HCT116 (cell line): Measurements from ENCODE around the gene RPL11. TPM values are rescaled to one million over a fixed set of nuclear protein-coding genes. Genes with fewer than 3 reads are reported as not detected.

ENCODE experiments used
- ATAC-seq: fragments of 200-7000 bp; cut with Tn5 transposase; 2 replicates; pipeline ENCODE4 v1.9.1; 2020; ENCODE audit warnings: mild to moderate bottlenecking, moderate library complexity
- BruUV-seq: library from RNA; stranded (reverse); fragments of 400-500 nt; replicated peaks from 2 replicates; lab custom pipeline; 2021; lab: Mats Ljungman, UMichigan
- CTCF ChIA-PET: fragments of 300-600 bp; sonication (Branson Sonifier 250); formaldehyde crosslinking; loops from one replicate; lab custom pipeline; 2021; ENCODE audit warnings: antibody characterized with exemption; lab: Charles Lee
- POLR2A ChIA-PET: fragments of 300-600, 350-600 bp; sonication (Branson Sonifier 250); formaldehyde crosslinking; loops from one replicate; lab custom pipeline; 2021; ENCODE audit warnings: antibody characterized with exemption; lab: Charles Lee
- RAD21 ChIA-PET, 2 experiments: fragments of 300-600 bp; sonication (Branson Sonifier 250); formaldehyde crosslinking; loops; one replicate each; lab custom pipeline; 2023; ENCODE audit warnings: low total read pairs in 2 of 2; ENCODE audit not compliant: uncharacterized antibody in 2 of 2, unreplicated experiment in 2 of 2, low non-redundant PET in 1 of 2; lab: Charles Lee
- DNase-seq: peaks from one replicate; pipeline ENCODE4 v3.0.0-alpha.2; 2010; ENCODE audit warnings: low read depth, low spot score
- H2AFZ ChIP-seq: fragments of 200-600 bp; shearing (Covaris generic), sonication (generic); 2 replicates; pipeline ENCODE4 v1.6.1; 2017; ENCODE audit warnings: low read depth, mixed run types, mixed read lengths, antibody characterized with exemption, low read length; ENCODE audit not compliant: poor library complexity, severe bottlenecking
- H3K27ac ChIP-seq: 2 replicates; pipeline ENCODE4 v1.5.1; 2012; ENCODE audit warnings: low read depth, low read length
- H3K27me3 ChIP-seq: fragments of 200-600 bp; sonication (generic); 2 replicates; pipeline ENCODE4 v1.6.1; 2016; ENCODE audit warnings: mixed run types, low read length, mixed read lengths; ENCODE audit not compliant: insufficient read depth
- H3K36me3 ChIP-seq, 2 experiments: fragments of 200-500 bp in 1 of 2; fragments of 200-600 bp in 1 of 2; sonication (Bioruptor generic) in 1 of 2; sonication (generic) in 1 of 2; 2 replicates each; pipeline versions ENCODE4 v1.5.1 to v1.6.1; 2014 to 2016; ENCODE audit warnings: low read length in 2 of 2, inconsistent platforms in 1 of 2, mixed read lengths in 1 of 2, mixed run types in 1 of 2; ENCODE audit not compliant: insufficient read depth in 2 of 2, control insufficient read depth in 1 of 2
- H3K4me1 ChIP-seq, 2 experiments: fragments of 200-600 bp in 1 of 2; sonication (generic) in 1 of 2; 2 replicates each; pipeline versions ENCODE4 v1.5.1 to v1.6.1; 2012 to 2017; ENCODE audit warnings: low read length in 2 of 2, inconsistent platforms in 1 of 2, mild to moderate bottlenecking in 1 of 2, mixed read lengths in 1 of 2, mixed run types in 1 of 2, moderate library complexity in 1 of 2; ENCODE audit not compliant: insufficient read depth in 2 of 2, control insufficient read depth in 1 of 2
- H3K4me2 ChIP-seq: fragments of 200-600 bp; sonication (generic); 2 replicates; pipeline ENCODE4 v1.6.1; 2017; ENCODE audit warnings: mixed run types, low read length, mixed read lengths
- H3K4me3 ChIP-seq, 2 experiments: fragments of 200-600 bp in 1 of 2; sonication (generic) in 1 of 2; replicated peaks in 1 of 2; 2 replicates each; pipeline ENCODE4 v1.5.1; 2011 to 2016; ENCODE audit warnings: low read length in 2 of 2, control low read depth in 1 of 2, low read depth in 1 of 2, mild to moderate bottlenecking in 1 of 2, mixed read lengths in 1 of 2, mixed run types in 1 of 2
- H3K79me2 ChIP-seq: fragments of 200-600 bp; sonication (generic); 2 replicates; pipeline ENCODE4 v1.6.1; 2017; ENCODE audit warnings: mild to moderate bottlenecking, mixed run types, low read length, moderate library complexity, mixed read lengths; ENCODE audit not compliant: insufficient read depth
- H3K9ac ChIP-seq: fragments of 200-600 bp; sonication (generic); 2 replicates; pipeline ENCODE4 v1.6.1; 2016; ENCODE audit warnings: low read length, mixed read lengths
- H3K9me2 ChIP-seq: fragments of 200-600 bp; sonication (generic), shearing (Covaris generic); 2 replicates; pipeline ENCODE4 v1.6.1; 2017; ENCODE audit warnings: mixed run types, mild to moderate bottlenecking, moderate library complexity; ENCODE audit not compliant: insufficient read depth
- H3K9me3 ChIP-seq, 2 experiments: fragments of 200-500 bp in 1 of 2; fragments of 200-600 bp in 1 of 2; sonication (Bioruptor generic) in 1 of 2; sonication (generic) in 1 of 2; 2 replicates each; pipeline ENCODE4 v1.6.1; 2014 to 2017; ENCODE audit warnings: low read length in 2 of 2, mixed read lengths in 2 of 2, inconsistent platforms in 1 of 2, low read depth in 1 of 2, mild to moderate bottlenecking in 1 of 2, mixed run types in 1 of 2, moderate library complexity in 1 of 2; ENCODE audit not compliant: control insufficient read depth in 1 of 2, insufficient read depth in 1 of 2
- H4K20me1 ChIP-seq: fragments of 200-600 bp; sonication (generic), shearing (Covaris generic); 2 replicates; pipeline ENCODE4 v1.6.1; 2017; ENCODE audit warnings: mixed run types, mild to moderate bottlenecking, moderate library complexity; ENCODE audit not compliant: insufficient read depth
- CEBPB ChIP-seq: IDR thresholded peaks from 2 replicates; pipeline ENCODE4 v1.6.1; 2012; ENCODE audit warnings: low read depth
- CTCF ChIP-seq, 3 experiments: fragments of 200-600 bp in 1 of 3; sonication (generic) in 1 of 3; IDR thresholded peaks in 2 of 3; conservative IDR thresholded peaks in 1 of 3; 2 replicates each; pipeline ENCODE4 v1.5.1; 2012 to 2017; ENCODE audit warnings: low read depth in 2 of 3, low read length in 2 of 3, antibody characterized with exemption in 1 of 3, borderline replicate concordance in 1 of 3, control low read depth in 1 of 3, mild to moderate bottlenecking in 1 of 3, mixed read lengths in 1 of 3, mixed run types in 1 of 3, moderate library complexity in 1 of 3; ENCODE audit not compliant: insufficient read depth in 1 of 3
- EZH2phosphoT487 ChIP-seq: fragments of 200-600 bp; IDR thresholded peaks from 2 replicates; pipeline ENCODE4 v1.6.1; 2018; ENCODE audit warnings: antibody characterized with exemption, borderline replicate concordance
- RAD21 ChIP-seq: IDR thresholded peaks from 2 replicates; pipeline ENCODE4 v1.6.1; 2012; ENCODE audit warnings: low read depth, mild to moderate bottlenecking
- intact Hi-C: fragments of 100-400 bp; cut with micrococcal nuclease; formaldehyde crosslinking; loops from 2 replicates; pipeline ENCODE4 v1.10.0; 2022
- total RNA-seq: library from RNA; stranded (reverse); gene quantifications from one replicate; pipeline ENCODE4 v1.2.1, GENCODE V29; 2021; ENCODE audit not compliant: unreplicated experiment

RPL11 gene
- total RNA-seq, 1 experiment from 2014 or later, result 1,262 TPM

GRCh38 chr1:23664837-23665795 lies 26.5 kb upstream of the RPL11 start:
- RAD21 ChIA-PET, result interaction anchor here in 1 of 2 experiments (0.6 kb wide), 1 partner anchor 12 kb away, joined by 3 read pairs; no protein-coding TSS in a partner anchor
- Histone ChIP-seq H3K36me3 (no peaks in the 10 kb centered on the region), H3K9me2 (no peaks in the 10 kb centered on the region), H4K20me1 (no peaks in the 10 kb centered on the region), H2AFZ (peak overlapping the region; percentile 75)
- ATAC-seq, result peak; percentile 63
- no TSS peak for BruUV-seq
- TF ChIP-seq RAD21 (peak; percentile 72), CEBPB (no peak), CTCF (IDR thresholded peaks at IDR 0.05 in 2 of 3, conservative IDR thresholded peaks at IDR 0.05 in 1 of 3; ENCODE audit: borderline replicate concordance in 1 of 3, insufficient read depth in 1 of 3, low read depth in 2 of 3, low read length in 2 of 3) (peak; percentile 43 to 63 (median 52); a peak in 5 of 6 replicates), EZH2phosphoT487 (no peak)
- TF ChIP-seq, all 23 proteins: peak for 2
- H3K4me2 ChIP-seq, result no peak overlapping the region
- ChIA-PET CTCF (interaction anchor here (0.5 to 1.0 kb wide), 5 partner anchors 9 to 112 kb away, joined by 3 to 4 read pairs (median 3); no protein-coding TSS in a partner anchor), POLR2A (interaction anchor here (1.6 kb wide), 1 partner anchor 26 kb away, joined by 4 read pairs; the partner anchor contains the start of gene RPL11)
- H3K27ac ChIP-seq, result no peak overlapping the region
- H3K27me3 ChIP-seq, result no peaks in the 10 kb centered on the region
- no peak overlapping the region for H3K4me3 ChIP-seq
- H3K9ac ChIP-seq, result no peak overlapping the region
- H3K4me1 ChIP-seq, result no peaks in the 10 kb centered on the region; a peak in 1 of 4 replicates
- intact Hi-C loops, result loop anchor here (1.0 kb wide), 1 partner anchor 121 kb away; no protein-coding TSS in a partner anchor
- no peaks in the 10 kb centered on the region for H3K79me2 ChIP-seq
- DNase-seq, result peak; percentile 34
- H3K9me3 ChIP-seq, result no peaks in the 10 kb centered on the region
